Measurements from ENCODE around the gene ZGRF1.

Gene ZGRF1

DNA sequence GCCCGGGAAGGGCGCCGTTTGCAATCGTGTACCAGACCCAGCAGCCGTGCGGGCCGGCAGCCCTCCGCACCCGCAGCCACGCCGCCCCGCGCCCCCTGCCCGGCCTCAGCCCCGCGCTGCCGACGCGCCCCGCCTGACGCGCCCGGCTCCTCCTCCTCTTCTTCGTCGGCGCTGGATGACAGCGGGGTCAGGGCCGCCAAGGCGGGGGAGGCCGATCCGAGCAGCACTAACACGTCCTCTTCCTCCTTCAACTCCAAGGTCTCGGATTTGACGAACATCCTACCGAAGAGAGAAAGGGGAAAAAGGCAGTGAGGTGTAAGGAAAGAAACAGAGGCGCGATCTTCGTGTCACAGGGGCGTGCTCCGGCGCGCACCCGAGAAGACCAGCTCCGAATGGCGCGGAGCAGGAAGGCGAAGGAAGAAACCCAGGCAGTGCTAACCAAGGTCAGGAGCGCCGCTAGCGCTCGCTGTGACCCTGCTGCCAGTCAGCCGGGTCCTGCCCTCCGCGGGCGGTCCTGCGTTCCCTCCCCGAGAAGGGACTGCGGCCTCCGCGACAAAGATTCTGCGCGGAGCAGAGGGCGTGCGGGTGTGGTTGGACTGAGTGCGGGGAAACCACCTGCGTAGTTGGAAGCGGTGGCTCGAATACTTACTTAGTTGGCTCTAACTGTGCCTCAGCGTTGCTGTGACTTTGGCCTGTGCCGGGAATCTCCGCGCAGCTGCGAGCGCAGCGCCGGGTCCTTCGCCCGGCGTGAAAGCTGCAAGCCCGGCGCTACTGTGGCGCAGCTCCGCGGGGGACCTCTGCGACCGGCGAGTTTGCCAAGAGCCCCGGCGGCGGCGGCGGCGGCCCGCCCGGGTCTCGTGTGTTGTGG is 121.3 kb downstream of the ZGRF1 start:
- TF ChIP-seq, protein P1, sequence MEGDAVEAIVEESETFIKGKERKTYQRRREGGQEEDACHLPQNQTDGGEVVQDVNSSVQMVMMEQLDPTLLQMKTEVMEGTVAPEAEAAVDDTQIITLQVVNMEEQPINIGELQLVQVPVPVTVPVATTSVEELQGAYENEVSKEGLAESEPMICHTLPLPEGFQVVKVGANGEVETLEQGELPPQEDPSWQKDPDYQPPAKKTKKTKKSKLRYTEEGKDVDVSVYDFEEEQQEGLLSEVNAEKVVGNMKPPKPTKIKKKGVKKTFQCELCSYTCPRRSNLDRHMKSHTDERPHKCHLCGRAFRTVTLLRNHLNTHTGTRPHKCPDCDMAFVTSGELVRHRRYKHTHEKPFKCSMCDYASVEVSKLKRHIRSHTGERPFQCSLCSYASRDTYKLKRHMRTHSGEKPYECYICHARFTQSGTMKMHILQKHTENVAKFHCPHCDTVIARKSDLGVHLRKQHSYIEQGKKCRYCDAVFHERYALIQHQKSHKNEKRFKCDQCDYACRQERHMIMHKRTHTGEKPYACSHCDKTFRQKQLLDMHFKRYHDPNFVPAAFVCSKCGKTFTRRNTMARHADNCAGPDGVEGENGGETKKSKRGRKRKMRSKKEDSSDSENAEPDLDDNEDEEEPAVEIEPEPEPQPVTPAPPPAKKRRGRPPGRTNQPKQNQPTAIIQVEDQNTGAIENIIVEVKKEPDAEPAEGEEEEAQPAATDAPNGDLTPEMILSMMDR (conservative IDR thresholded peaks at IDR 0.05; ENCODE audit: low read depth, low read length): no peak
- H3K4me3 ChIP-seq (ENCODE audit: low read length): peak overlapping the region; percentile 46
- DNase-seq (ENCODE audit: low read depth): no peak

DNA sequence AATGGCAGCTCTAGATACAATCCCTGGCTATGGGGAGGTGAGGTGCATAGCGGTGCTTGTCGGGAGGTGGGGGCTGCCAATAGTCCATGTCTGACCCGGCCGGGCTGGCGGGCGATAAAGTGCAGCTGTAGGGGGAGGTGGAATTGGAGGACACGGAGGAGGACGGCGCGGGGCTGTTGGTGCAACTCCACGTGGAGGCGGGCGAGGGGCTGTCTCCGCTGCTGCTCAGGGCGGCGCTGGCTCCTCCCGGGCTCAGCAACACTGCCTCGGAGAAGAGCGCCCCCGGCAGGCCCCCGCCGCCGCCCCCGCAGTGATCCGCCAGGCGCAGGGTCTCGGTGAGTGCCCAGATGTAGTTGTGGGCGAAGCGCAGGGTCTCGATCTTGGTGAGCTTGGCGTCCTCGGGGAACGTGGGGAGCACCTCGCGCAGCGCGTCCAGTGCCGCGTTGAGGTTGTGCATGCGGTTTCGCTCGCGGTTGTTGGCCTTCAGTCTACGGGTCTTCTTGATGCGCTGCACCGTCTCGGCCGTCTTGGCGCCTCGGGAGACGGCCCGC is 122.0 kb downstream of the ZGRF1 start:
- no peak for DNase-seq (ENCODE audit: low read depth)
- TF ChIP-seq, protein P1 (conservative IDR thresholded peaks at IDR 0.05; ENCODE audit: low read depth, low read length): no peak
- no peak overlapping the region for H3K4me3 ChIP-seq (ENCODE audit: low read length)

DNA sequence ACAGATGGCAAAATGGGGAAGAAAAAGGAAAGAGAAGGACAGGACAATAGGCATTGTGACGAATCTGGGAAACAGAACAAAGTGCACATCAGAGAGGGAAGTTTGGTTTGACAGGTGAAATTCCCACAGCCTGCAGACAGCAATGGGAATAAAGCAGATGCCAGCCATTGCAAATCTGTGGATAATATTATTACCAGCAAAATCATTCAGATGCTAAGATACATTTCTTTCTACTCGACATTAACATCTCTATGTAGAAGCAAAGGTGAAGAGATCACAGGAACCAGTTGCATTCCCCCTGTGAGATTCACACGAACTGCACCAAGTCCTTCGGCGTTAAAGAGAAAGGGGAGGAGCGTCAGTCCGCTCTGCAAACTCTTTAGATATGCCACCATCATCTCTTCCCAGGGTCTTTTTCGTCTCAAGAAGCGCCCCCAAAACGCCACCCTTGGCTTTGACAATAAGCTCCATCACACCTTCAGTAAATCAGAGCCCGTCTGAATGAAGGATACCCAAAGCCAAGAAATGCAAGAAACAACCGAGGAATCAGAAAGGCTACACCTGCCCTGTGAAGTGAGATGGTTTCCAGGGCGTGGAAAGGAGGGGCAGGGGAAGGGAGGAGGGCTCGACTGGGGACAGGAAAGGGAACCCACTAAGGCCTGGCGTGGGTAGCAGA is 122.6 kb downstream of the ZGRF1 start:
- DNase-seq (ENCODE audit: low read depth): no peak
- H3K4me3 ChIP-seq (ENCODE audit: low read length): no peak overlapping the region
- TF ChIP-seq, protein P1 (conservative IDR thresholded peaks at IDR 0.05; ENCODE audit: low read depth, low read length): no peak

DNA sequence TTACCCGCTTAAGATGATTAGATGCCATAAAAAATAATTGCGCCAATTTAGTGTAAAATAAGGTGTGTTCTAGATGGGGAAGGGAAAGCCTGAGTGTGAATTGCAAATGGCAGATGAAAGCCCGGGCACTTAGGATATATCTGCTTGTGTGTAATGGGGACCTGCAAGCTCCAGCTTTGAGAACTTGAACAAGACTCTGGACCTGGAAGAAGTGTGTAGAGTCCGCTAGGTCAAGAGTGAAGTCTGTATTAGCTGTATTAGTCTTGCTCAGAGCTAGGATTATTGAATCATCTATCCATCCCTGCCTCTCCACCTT is 124.9 kb downstream of the ZGRF1 start:
- no peak for DNase-seq (ENCODE audit: low read depth)
- TF ChIP-seq, protein P1 (conservative IDR thresholded peaks at IDR 0.05; ENCODE audit: low read depth, low read length): no peak
- no peak overlapping the region for H3K4me3 ChIP-seq (ENCODE audit: low read length)

DNA sequence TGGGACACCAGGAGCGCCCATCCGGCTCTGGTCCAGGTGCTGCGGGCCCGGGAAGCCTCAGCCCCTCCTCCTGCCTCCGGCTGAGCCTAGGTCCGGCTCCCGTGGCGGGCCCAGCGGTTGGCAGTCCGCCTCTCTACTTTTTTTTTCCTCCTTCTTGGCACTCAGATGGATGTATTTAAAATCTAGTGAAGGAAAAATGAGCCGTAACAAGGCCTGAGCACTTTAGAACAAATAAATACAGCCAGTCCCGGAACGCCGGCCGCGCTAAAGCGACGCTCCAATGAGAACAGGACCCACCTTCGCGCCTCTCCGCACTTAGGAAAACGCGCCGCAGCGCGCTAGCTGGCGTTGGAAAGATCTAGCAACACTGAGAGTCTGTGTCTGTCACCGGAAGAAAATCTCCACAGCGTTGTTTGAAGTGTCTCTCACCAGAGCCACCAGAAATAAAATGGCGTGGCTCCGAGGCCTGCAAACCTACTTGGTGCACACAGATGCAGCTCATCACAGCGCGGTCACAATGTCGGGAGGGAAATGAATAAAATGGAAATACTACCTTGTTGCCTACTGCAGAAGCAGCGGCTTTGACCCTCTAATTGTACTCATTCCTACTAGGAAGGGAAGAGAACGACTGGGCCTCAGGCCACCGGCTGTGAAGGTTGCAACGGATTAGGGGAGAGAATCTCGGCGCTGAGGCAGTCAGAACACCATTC is 125.5 kb downstream of the ZGRF1 start:
- DNase-seq (ENCODE audit: low read depth): no peak
- H3K4me3 ChIP-seq (ENCODE audit: low read length): no peak overlapping the region
- TF ChIP-seq, protein P1 (conservative IDR thresholded peaks at IDR 0.05; ENCODE audit: low read depth, low read length): no peak

DNA sequence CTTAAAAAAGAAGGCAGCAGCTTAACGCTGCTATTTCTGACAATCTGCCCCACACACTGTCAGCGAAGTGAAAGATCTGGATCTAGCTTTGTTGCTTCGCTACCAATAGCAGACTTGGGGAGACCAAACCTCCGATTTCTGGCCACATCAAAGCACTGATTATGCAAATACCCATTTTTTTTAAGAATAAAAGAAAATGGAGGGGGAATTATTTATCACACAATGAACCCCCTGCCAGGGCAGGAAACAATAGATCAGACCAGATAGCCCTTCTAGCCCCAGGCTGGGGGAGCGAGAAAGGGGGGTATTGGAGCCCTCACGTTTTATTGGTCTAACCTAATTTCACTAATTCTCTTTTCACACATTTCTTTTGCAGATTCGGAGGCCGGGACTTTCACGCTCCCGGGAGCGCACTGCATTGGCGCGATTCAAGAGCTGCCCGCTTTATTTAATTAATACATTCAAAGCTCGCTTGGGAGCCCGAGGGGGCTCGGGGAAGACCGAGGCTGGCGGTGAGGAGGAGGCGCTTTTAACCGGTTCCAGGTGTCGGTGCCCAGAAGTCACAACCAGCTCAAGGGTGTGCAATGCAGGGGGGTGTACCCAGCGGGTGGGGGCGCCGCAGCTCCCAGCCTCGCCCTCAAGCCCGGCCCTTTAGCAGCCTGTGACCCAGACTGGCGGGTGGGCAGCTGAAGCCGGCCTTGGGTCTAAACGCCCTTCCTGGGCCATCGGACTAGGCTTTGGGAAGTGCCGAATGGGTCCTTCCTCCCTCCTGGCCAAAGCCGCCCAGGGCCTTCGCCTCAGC is 126.2 kb downstream of the ZGRF1 start:
- no peak overlapping the region for H3K4me3 ChIP-seq (ENCODE audit: low read length)
- TF ChIP-seq, protein P1 (conservative IDR thresholded peaks at IDR 0.05; ENCODE audit: low read depth, low read length): no peak
- no peak for DNase-seq (ENCODE audit: low read depth)
